Cardiac muscle cell (in vitro differentiated cells and primary cell): ENCODE results near the gene WDFY3. TPM values are rescaled to one million over a fixed set of nuclear protein-coding genes. Genes with fewer than 3 reads are reported as not detected.

ENCODE experiments used
- DNase-seq, 2 donors: peaks; one replicate each; pipeline versions ENCODE4 v3.0.0 to v3.0.0-alpha.2; 2010 to 2017; ENCODE audit warnings: low read depth in 1 of 2, low spot score in 1 of 2
- H3K27ac ChIP-seq: fragments of 200-600 bp; sonication (generic); 2 replicates; pipeline ENCODE4 v1.5.1; 2016
- H3K27me3 ChIP-seq: fragments of 200-600 bp; sonication (generic); 2 replicates; pipeline ENCODE4 v1.6.0; 2016; ENCODE audit warnings: control low read depth
- H3K36me3 ChIP-seq: fragments of 200-600 bp; sonication (generic); 2 replicates; pipeline ENCODE4 v1.5.1; 2016; ENCODE audit warnings: control low read depth
- H3K4me1 ChIP-seq: fragments of 200-600 bp; sonication (generic); 2 replicates; pipeline ENCODE4 v1.8.1; 2017; ENCODE audit warnings: low read depth, mild to moderate bottlenecking, mixed run types
- H3K4me3 ChIP-seq: fragments of 200-600 bp; sonication (generic); 2 replicates; pipeline ENCODE4 v1.5.1; 2016; ENCODE audit warnings: mild to moderate bottlenecking
- H3K9me3 ChIP-seq: fragments of 200-600 bp; sonication (generic); 2 replicates; pipeline ENCODE4 v1.5.1; 2017; ENCODE audit warnings: low read depth, mild to moderate bottlenecking, control low read depth
- CTCF ChIP-seq: IDR thresholded peaks from 2 replicates; pipeline ENCODE4 v1.5.1; 2012; ENCODE audit warnings: low read depth, mild to moderate bottlenecking, low read length
- polyA plus RNA-seq: library from polyadenylated mRNA; unstranded; fragments of >200 nt; fragmentation: Nextera tagmentation; extraction: Ambion mirVana; gene quantifications from 2 replicates; pipeline ENCODE4 v1.2.1, GENCODE V29; 2016
- total RNA-seq: library from RNA; depleted of rRNA; stranded (reverse); fragments of >200 nt; gene quantifications from 2 replicates; pipeline ENCODE4 v1.2.3, GENCODE V29; 2016

The WDFY3 gene
- total and polyA plus RNA-seq, 2 experiments from 2014 or later, result 9.6 to 59.0 TPM

- no peak for TF ChIP-seq CTCF
- Histone ChIP-seq H3K27me3 (no peaks in the 10 kb centered on the region), H3K36me3 (peaks cover 30% of the 10 kb centered on the region)
Measured at GRCh38 chr4:84677995-84678394, 288.5 kb downstream of the WDFY3 start.

DNA sequence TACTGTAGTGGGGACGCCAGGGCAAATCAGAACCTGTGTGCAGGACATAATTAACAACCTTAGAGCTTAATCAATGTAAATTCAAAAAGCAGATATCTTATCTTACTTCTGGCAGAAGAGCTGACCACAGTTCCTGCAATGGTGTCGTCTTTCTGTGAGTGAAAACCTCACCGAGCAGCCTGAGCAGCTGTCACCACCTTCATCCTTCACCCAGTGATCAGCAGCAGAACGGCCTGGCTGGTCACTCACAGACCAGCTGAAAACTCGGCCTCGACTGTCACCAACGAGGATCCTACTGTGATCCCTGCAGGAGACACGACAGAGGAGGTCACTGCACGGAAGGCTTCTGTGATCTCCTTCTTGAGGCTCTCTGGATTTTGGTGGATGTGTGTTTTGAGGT, 289.4 kb downstream of the WDFY3 start:
- Histone ChIP-seq H3K9me3 (no peaks in the 10 kb centered on the region), H3K27me3 (no peaks in the 10 kb centered on the region), H3K27ac (peak overlapping the region; percentile 65), H3K4me3 (no peak overlapping the region), H3K4me1 (peaks cover 17% of the 10 kb centered on the region), H3K36me3 (peaks cover 39% of the 10 kb centered on the region)
- DNase-seq, result peak in 1 of 2 donors; percentile 58
- no peak for TF ChIP-seq CTCF

More at GRCh38 chr4:84677995-84678394, 288.5 kb downstream of the WDFY3 start:
- Histone ChIP-seq H3K4me1 (peaks cover 23% of the 10 kb centered on the region), H3K9me3 (no peaks in the 10 kb centered on the region), H3K4me3 (no peak overlapping the region), H3K27ac (no peak overlapping the region)
- DNase-seq, result no peak

DNA sequence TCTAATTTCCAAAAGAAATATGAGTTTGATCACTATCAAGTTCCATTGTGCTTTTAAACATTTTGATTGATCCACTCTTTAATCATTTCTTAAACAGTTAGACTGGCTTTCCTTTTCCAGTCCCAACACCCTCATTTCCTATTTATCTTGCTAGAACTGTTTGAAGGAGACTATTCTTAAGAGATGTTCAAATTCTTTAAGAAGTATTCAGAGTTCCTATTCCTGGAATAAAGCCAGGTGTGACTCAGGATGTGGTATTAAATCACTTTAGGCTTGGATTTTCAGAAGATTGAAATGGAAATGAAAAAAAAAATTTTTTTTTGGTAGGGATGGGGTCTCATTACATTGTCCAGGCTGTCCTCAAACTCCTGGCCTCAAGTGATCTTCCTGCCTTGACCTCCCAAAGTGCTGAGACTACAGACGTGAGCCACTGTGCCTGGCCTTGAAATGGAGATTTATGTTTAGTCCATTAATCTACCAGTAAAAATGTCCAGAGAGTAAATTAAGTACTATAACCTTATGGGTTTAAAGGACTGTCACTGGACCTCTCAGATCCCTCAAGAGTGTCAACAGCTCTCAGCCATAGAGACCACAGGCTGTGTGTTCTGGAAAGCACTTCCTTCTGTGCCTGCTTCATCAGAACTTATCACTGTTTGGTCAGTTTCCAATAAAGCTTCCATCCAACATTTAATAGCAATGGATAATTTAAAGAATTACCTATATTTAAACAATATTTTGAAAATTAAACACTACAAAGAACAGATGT, 292.8 kb downstream of the WDFY3 start:
- H3K4me1 ChIP-seq, result peaks cover 12% of the 10 kb centered on the region
- no peak overlapping the region for H3K27ac ChIP-seq
- H3K4me3 ChIP-seq, result no peak overlapping the region
- H3K36me3 ChIP-seq, result peaks cover 51% of the 10 kb centered on the region
- H3K9me3 ChIP-seq, result no peaks in the 10 kb centered on the region
- no peak for TF ChIP-seq CTCF
- H3K27me3 ChIP-seq, result no peaks in the 10 kb centered on the region
- DNase-seq, result peak in 1 of 2 donors; percentile 88

- DNase-seq, result no peak
- no peak for TF ChIP-seq CTCF
- no peaks in the 10 kb centered on the region for H3K27me3 ChIP-seq
- peaks cover 9% of the 10 kb centered on the region for H3K4me1 ChIP-seq
- H3K4me3 ChIP-seq, result no peak overlapping the region
- H3K9me3 ChIP-seq, result no peaks in the 10 kb centered on the region
- peaks cover 47% of the 10 kb centered on the region for H3K36me3 ChIP-seq
- H3K27ac ChIP-seq, result no peak overlapping the region
Measured at GRCh38 chr4:84672177-84672576, 294.3 kb downstream of the WDFY3 start.

DNA sequence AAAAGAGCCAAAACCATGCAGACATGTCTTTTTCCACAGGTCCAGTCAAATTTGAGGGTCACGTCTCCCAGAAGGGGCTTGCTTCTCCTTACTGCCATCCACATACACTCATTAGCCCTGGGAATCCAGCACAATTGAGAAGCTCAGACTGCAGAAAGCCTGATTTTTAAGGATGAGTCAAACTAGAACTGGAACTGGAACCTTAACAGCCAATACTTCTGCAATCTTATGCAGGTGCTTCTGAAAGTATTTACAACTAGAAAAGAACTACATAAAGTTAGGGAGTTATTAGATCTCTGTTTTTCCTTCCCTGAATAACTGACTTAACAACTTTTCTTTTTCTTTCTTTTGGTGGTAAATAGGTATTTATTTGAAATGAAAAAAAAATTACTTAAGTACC, 297.3 kb downstream of the WDFY3 start:
- no peak for TF ChIP-seq CTCF
- Histone ChIP-seq H3K36me3 (peaks cover 41% of the 10 kb centered on the region), H3K27ac (no peak overlapping the region)

More for the DNA sequence above, 297.3 kb downstream of the WDFY3 start:
- DNase-seq, result no peak
- H3K4me1 ChIP-seq, result no peaks in the 10 kb centered on the region
- no peaks in the 10 kb centered on the region for H3K27me3 ChIP-seq
- H3K9me3 ChIP-seq, result no peaks in the 10 kb centered on the region
- H3K4me3 ChIP-seq, result no peak overlapping the region
